GM23338 (cell line): ENCODE measurements around the gene MASP2. TPM values are rescaled to one million over a fixed set of nuclear protein-coding genes. Genes with fewer than 3 reads are reported as not detected.

Experiments used
- ATAC-seq: fragments of 200-7000 bp; cut with Tn5 transposase; 3 replicates; pipeline ENCODE4 v1.9.1; 2020
- DNase-seq: peaks from one replicate; pipeline ENCODE4 v3.0.0-alpha.2; 2015; ENCODE audit warnings: low spot score
- H2AFZ ChIP-seq: fragments of 200-600 bp; sonication (generic); 2 replicates; pipeline ENCODE4 v1.8.0; 2016; ENCODE audit warnings: antibody characterized with exemption, mild to moderate bottlenecking, moderate library complexity
- H3F3A ChIP-seq: fragments of 200-600 bp; sonication (generic); replicated peaks from 2 replicates; pipeline ENCODE4 v1.8.0; 2017; ENCODE audit warnings: antibody characterized with exemption, mixed run types, low read depth
- H3K27ac ChIP-seq: fragments of 200-600 bp; sonication (generic); 2 replicates; pipeline ENCODE4 v1.6.1; 2016; ENCODE audit warnings: low read depth
- H3K27me3 ChIP-seq: fragments of 200-600 bp; sonication (generic); 2 replicates; pipeline ENCODE4 v1.8.0; 2016; ENCODE audit warnings: mild to moderate bottlenecking, mixed run types, moderate library complexity; ENCODE audit not compliant: insufficient read depth
- H3K36me3 ChIP-seq: fragments of 200-600 bp; sonication (generic); 2 replicates; pipeline ENCODE4 v1.8.0; 2016; ENCODE audit warnings: mild to moderate bottlenecking; ENCODE audit not compliant: insufficient read depth
- H3K4me1 ChIP-seq: fragments of 200-600 bp; sonication (generic); 2 replicates; pipeline ENCODE4 v1.8.0; 2016; ENCODE audit warnings: mild to moderate bottlenecking, moderate library complexity; ENCODE audit not compliant: insufficient read depth
- H3K4me2 ChIP-seq: fragments of 200-600 bp; sonication (generic); 2 replicates; pipeline ENCODE4 v1.7.1; 2017; ENCODE audit warnings: mixed run types
- H3K4me3 ChIP-seq: fragments of 200-600 bp; sonication (generic); 2 replicates; pipeline ENCODE4 v1.6.1; 2016; ENCODE audit warnings: mixed run types
- H3K79me2 ChIP-seq: fragments of 200-600 bp; sonication (generic); replicated peaks from 2 replicates; pipeline ENCODE4 v1.8.0; 2017; ENCODE audit warnings: mild to moderate bottlenecking; ENCODE audit not compliant: insufficient read depth
- H3K9me2 ChIP-seq: fragments of 200-600 bp; sonication (generic); 2 replicates; pipeline ENCODE4 v1.8.0; 2017; ENCODE audit not compliant: insufficient read depth
- H4K20me1 ChIP-seq: fragments of 200-600 bp; sonication (generic); replicated peaks from 2 replicates; pipeline ENCODE4 v1.8.0; 2017; ENCODE audit warnings: mild to moderate bottlenecking; ENCODE audit not compliant: insufficient read depth
- H3K27ac Mint-ChIP-seq: 2 replicates; pipeline ENCODE4 v1.8.0; 2020; ENCODE audit warnings: inconsistent platforms, mild to moderate bottlenecking, moderate library complexity, mixed read lengths
- H3K27me3 Mint-ChIP-seq: 3 replicates; pipeline ENCODE4 v1.8.0; 2022; ENCODE audit warnings: low read depth, mild to moderate bottlenecking, moderate library complexity, mixed read lengths, inconsistent platforms; ENCODE audit not compliant: insufficient read depth, poor library complexity
- H3K36me3 Mint-ChIP-seq: 3 replicates; pipeline ENCODE4 v1.8.0; 2021; ENCODE audit warnings: low read depth, mild to moderate bottlenecking, inconsistent platforms, moderate library complexity, mixed read lengths
- H3K4me1 Mint-ChIP-seq: 3 replicates; pipeline ENCODE4 v1.8.0; 2020; ENCODE audit warnings: mild to moderate bottlenecking, inconsistent platforms, mixed read lengths
- H3K4me3 Mint-ChIP-seq: 3 replicates; pipeline ENCODE4 v1.8.0; 2021; ENCODE audit warnings: moderate library complexity, mild to moderate bottlenecking, inconsistent platforms, mixed read lengths
- H3K9me3 Mint-ChIP-seq: 3 replicates; pipeline ENCODE4 v1.8.0; 2020; ENCODE audit warnings: moderate library complexity, mild to moderate bottlenecking, inconsistent platforms, mixed read lengths
- CREB1 ChIP-seq: fragments of 250-450 bp; sonication (Bioruptor Pico); IDR thresholded peaks from 2 replicates; pipeline ENCODE4 v1.5.0; 2020; ENCODE audit warnings: low read depth, mild to moderate bottlenecking, moderate library complexity
- CTCF ChIP-seq, 2 experiments: fragments of 200-600 bp in 1 of 2; sonication (generic) in 1 of 2; conservative IDR thresholded peaks; 2 replicates each; pipeline versions ENCODE4 v1.5.1 to v1.6.1; 2016 to 2017; ENCODE audit warnings: antibody characterized with exemption in 2 of 2, low read depth in 2 of 2, mild to moderate bottlenecking in 2 of 2, moderate library complexity in 1 of 2
- JUNB ChIP-seq: IDR thresholded peaks from one replicate; pipeline ENCODE4 v1.6.1; 2016; ENCODE audit warnings: antibody characterized with exemption; ENCODE audit not compliant: unreplicated experiment
- NANOG ChIP-seq: IDR thresholded peaks from 2 replicates; pipeline ENCODE4 v1.6.1; 2016; ENCODE audit warnings: antibody characterized with exemption, borderline replicate concordance
- POLR2AphosphoS5 ChIP-seq: IDR thresholded peaks from 2 replicates; pipeline ENCODE4 v1.6.1; 2016; ENCODE audit warnings: antibody characterized with exemption, low read depth
- REST ChIP-seq: IDR thresholded peaks from one replicate; pipeline ENCODE4 v1.6.1; 2018; ENCODE audit warnings: antibody characterized with exemption; ENCODE audit not compliant: unreplicated experiment
- ZNF331 ChIP-seq: fragments of 250-450 bp; sonication (Bioruptor Pico); IDR thresholded peaks from 2 replicates; pipeline ENCODE4 v1.5.0; 2020; ENCODE audit warnings: low read depth, mild to moderate bottlenecking, moderate library complexity
- polyA plus RNA-seq: library from polyadenylated mRNA; unstranded; fragments of >200 nt; fragmentation: Nextera tagmentation; extraction: Ambion mirVana; gene quantifications from 2 replicates; pipeline ENCODE4 v1.2.1, GENCODE V29; 2016
- total RNA-seq: library from RNA; depleted of rRNA; stranded (reverse); fragments of >200 nt; shearing (Covaris generic); gene quantifications from 2 replicates; pipeline ENCODE4 v1.2.3, GENCODE V29; 2014

MASP2 gene
- total and polyA plus RNA-seq, 2 experiments from 2014 or later = 0.71 to 1.5 TPM

GRCh38 chr1:11042995-11043874, 3.8 kb downstream of the MASP2 start (continued):
- TF ChIP-seq REST = no peak

GRCh38 chr1:11042065-11042464, 5.0 kb downstream of the MASP2 start:
- Histone ChIP-seq H3K27me3 (no peaks in the 10 kb centered on the region), H3K79me2 (no peaks in the 10 kb centered on the region), H3K36me3 (no peaks in the 10 kb centered on the region), H3K9me2 (no peaks in the 10 kb centered on the region), H3K27ac (no peak overlapping the region), H3K4me1 (peaks cover 5% of the 10 kb centered on the region), H3F3A (0 out of 2 replicates have a peak, but pooled peaks cover 2% of the 10 kb centered on the region), H4K20me1 (no peaks in the 10 kb centered on the region), H3K4me3 (no peak overlapping the region), H2AFZ (no peak overlapping the region), H3K4me2 (no peak overlapping the region)
- DNase-seq = no peak
- no peak for ATAC-seq
- Mint-ChIP-seq H3K36me3 (no peaks in the 10 kb centered on the region), H3K9me3 (no peaks in the 10 kb centered on the region), H3K27ac (no peak overlapping the region), H3K4me1 (peaks cover 4% of the 10 kb centered on the region), H3K4me3 (no peak overlapping the region), H3K27me3 (peaks cover 3% of the 10 kb centered on the region)
- TF ChIP-seq ZNF331 (no peak), POLR2AphosphoS5 (no peak), JUNB (no peak), CREB1 (CRISPR knock-in tag) (no peak), NANOG (no peak), REST (no peak), CTCF (conservative IDR thresholded peaks at IDR 0.05; ENCODE audit: low read depth in 2 of 2) (no peak)
